BE2C (cell line): ENCODE results near the gene CCDC178.

Experiments used
- DNase-seq: peaks from one replicate; pipeline ENCODE4 v3.0.0-alpha.2; 2020
- H3K27me3 ChIP-seq: fragments of 250-450 bp; sonication (Bioruptor Pico); 2 replicates; pipeline ENCODE4 v1.5.1; 2020; ENCODE audit warnings: mild to moderate bottlenecking
- H3K36me3 ChIP-seq: fragments of 250-450 bp; sonication (Bioruptor Pico); 2 replicates; pipeline ENCODE4 v1.5.1; 2020; ENCODE audit warnings: mild to moderate bottlenecking
- H3K4me1 ChIP-seq: fragments of 250-450 bp; sonication (Bioruptor Pico); 2 replicates; pipeline ENCODE4 v1.5.1; 2020
- H3K4me3 ChIP-seq: 2 replicates; pipeline ENCODE4 v1.5.1; 2011; ENCODE audit warnings: low read depth, low read length
- H3K9me3 ChIP-seq: fragments of 250-450 bp; sonication (Bioruptor Pico); 2 replicates; pipeline ENCODE4 v1.5.1; 2020
- CTCF ChIP-seq: IDR thresholded peaks from 2 replicates; pipeline ENCODE4 v1.5.1; 2012; ENCODE audit warnings: mild to moderate bottlenecking, low read depth, low read length

Gene CCDC178

GRCh38 chr18:32937066-32937465 lies 503.5 kb downstream of the CCDC178 start:
- H3K4me3 ChIP-seq = no peak overlapping the region
- no peak for DNase-seq
- H3K9me3 ChIP-seq = no peaks in the 10 kb centered on the region
- no peaks in the 10 kb centered on the region for H3K36me3 ChIP-seq
- no peaks in the 10 kb centered on the region for H3K27me3 ChIP-seq
- H3K4me1 ChIP-seq = no peaks in the 10 kb centered on the region
- TF ChIP-seq CTCF = no peak

- no peaks in the 10 kb centered on the region for H3K4me1 ChIP-seq
- no peaks in the 10 kb centered on the region for H3K27me3 ChIP-seq
- no peak overlapping the region for H3K4me3 ChIP-seq
- no peaks in the 10 kb centered on the region for H3K9me3 ChIP-seq
- DNase-seq = no peak
- no peaks in the 10 kb centered on the region for H3K36me3 ChIP-seq
- TF ChIP-seq CTCF = no peak
Observed at GRCh38 chr18:32934201-32934600, 506.3 kb downstream of the CCDC178 start.

DNA sequence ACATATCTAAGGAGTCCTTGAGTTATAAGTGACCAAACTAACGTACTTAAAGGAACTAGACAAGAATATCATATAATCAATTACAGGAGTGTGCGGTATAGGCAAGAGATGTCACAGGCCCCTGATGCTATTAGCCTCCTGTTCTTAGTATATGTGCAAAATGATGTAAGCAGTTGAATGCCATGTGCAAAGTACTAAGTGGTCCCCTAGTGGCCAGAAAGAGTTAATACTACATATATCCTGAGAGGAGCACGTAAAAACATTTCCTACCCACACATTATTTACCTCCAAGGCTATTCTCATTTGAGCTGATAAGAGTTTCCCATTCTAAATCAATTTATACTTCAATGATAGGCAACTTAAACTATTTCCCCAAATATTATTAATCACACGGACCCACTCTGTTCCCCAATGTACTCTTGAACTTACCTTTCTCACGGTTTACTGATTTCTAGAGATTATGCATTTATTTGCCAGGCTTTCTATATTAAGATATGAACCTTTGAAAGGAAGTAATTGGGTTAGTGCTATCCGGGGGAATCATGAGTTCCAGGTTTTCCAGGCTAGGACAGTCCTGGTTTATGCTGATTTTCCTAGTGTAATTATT lies 509.7 kb downstream of the CCDC178 start:
- no peak overlapping the region for H3K4me3 ChIP-seq
- no peaks in the 10 kb centered on the region for H3K9me3 ChIP-seq
- peak; percentile 41 for TF ChIP-seq CTCF
- H3K27me3 ChIP-seq = no peaks in the 10 kb centered on the region
- H3K4me1 ChIP-seq = no peaks in the 10 kb centered on the region
- H3K36me3 ChIP-seq = no peaks in the 10 kb centered on the region
- DNase-seq = no peak

GRCh38 chr18:32929213-32929612 lies 511.3 kb downstream of the CCDC178 start:
- H3K4me3 ChIP-seq = no peak overlapping the region
- H3K27me3 ChIP-seq = no peaks in the 10 kb centered on the region
- TF ChIP-seq CTCF = no peak
- DNase-seq = no peak
- H3K9me3 ChIP-seq = no peaks in the 10 kb centered on the region
- H3K4me1 ChIP-seq = no peaks in the 10 kb centered on the region
- H3K36me3 ChIP-seq = no peaks in the 10 kb centered on the region

DNA sequence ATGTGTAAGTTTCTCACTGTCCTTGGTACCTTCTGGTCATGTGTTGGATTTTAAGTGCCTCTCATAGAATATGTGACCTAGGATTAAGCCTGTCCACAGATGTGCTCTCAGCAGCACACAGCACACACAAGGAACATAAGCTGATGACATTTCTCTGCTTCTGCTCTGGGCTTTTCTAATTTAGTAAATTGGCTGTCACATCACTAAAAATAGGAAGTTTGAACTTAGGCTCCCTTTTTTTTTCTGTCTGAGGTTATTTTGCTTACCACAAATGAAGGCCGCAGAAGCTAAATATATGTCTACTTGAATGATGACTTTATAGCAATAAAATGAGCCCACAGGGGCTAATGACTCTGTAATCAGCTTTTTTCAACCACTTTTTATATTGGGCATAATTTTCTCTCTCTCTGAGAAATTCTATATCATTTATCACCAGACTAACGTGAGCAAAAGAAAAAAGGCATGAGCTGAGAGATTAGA lies 517.5 kb downstream of the CCDC178 start:
- Histone ChIP-seq H3K36me3 (no peaks in the 10 kb centered on the region), H3K4me3 (no peak overlapping the region), H3K9me3 (no peaks in the 10 kb centered on the region), H3K4me1 (no peaks in the 10 kb centered on the region), H3K27me3 (no peaks in the 10 kb centered on the region)
- TF ChIP-seq CTCF = no peak
- no peak for DNase-seq

- no peaks in the 10 kb centered on the region for H3K36me3 ChIP-seq
- H3K27me3 ChIP-seq = no peaks in the 10 kb centered on the region
- no peak for TF ChIP-seq CTCF
- H3K9me3 ChIP-seq = no peaks in the 10 kb centered on the region
- no peak for DNase-seq
- no peaks in the 10 kb centered on the region for H3K4me1 ChIP-seq
- no peak overlapping the region for H3K4me3 ChIP-seq
Observed at GRCh38 chr18:32920796-32921787, 519.4 kb downstream of the CCDC178 start.
